Thoracic aorta (tissue), 2 donors: ENCODE measurements around the gene ASF1A. TPM values are rescaled to one million over a fixed set of nuclear protein-coding genes. Genes with fewer than 3 reads are reported as not detected.

Source experiments
- ATAC-seq: fragments of 150-250 bp; one replicate; pipeline ENCODE4 v1.8.0; 2017; ENCODE audit warnings: low read depth; ENCODE audit not compliant: insufficient number of reproducible peaks, low FRiP score
- DNase-seq: peaks from one replicate; pipeline ENCODE4 v3.0.0-alpha.2; 2020; ENCODE audit warnings: low spot score
- H3K27ac ChIP-seq, 2 donors: fragments of 200-600 bp; sonication (generic); 1 replicate in 1 of 2; 2 replicates in 1 of 2; pipeline ENCODE4 v1.5.1; 2016; ENCODE audit warnings: mild to moderate bottlenecking in 2 of 2, moderate library complexity in 2 of 2
- H3K27me3 ChIP-seq: fragments of 200-600 bp; sonication (generic); replicated peaks from 2 replicates; pipeline ENCODE4 v1.6.0; 2016; ENCODE audit warnings: mild to moderate bottlenecking; ENCODE audit not compliant: insufficient read depth
- H3K36me3 ChIP-seq: fragments of 200-600 bp; sonication (generic); one replicate; pipeline ENCODE4 v1.5.1; 2016
- H3K4me1 ChIP-seq, 2 donors: fragments of 200-600 bp; sonication (generic); 1 replicate in 1 of 2; 2 replicates in 1 of 2; pipeline versions ENCODE4 v1.5.1 to v1.6.0; 2016; ENCODE audit warnings: low read depth in 2 of 2, mild to moderate bottlenecking in 1 of 2; ENCODE audit not compliant: control insufficient read depth in 1 of 2
- H3K4me3 ChIP-seq: fragments of 200-600 bp; sonication (generic); 2 replicates; pipeline ENCODE4 v1.5.1; 2016; ENCODE audit warnings: mild to moderate bottlenecking
- H3K9me3 ChIP-seq: fragments of 200-600 bp; sonication (generic); 2 replicates; pipeline ENCODE4 v1.5.1; 2016
- CTCF ChIP-seq: fragments of 200-600 bp; sonication (generic); IDR thresholded peaks from one replicate; pipeline ENCODE4 v1.5.1; 2019; ENCODE audit warnings: antibody characterized with exemption
- total RNA-seq, 2 donors: library from RNA; depleted of rRNA; stranded (reverse); fragments of >200 nt; gene quantifications; one replicate each; pipeline versions ENCODE4 v1.1.0 to v1.2.3, GENCODE V29; 2016

The ASF1A gene
- total RNA-seq: 10 to 100 TPM in 1 of 2 donors, 1 to 10 TPM in 1; 7.7 to 11.1 TPM

GRCh38 chr6:118893807-118894424, at the start of gene ASF1A:
ASF1A (plus strand) TSS chr6:118894152; CDS start chr6:118894414, 262 bp downstream.
- TF ChIP-seq CTCF: peak; percentile 39
- Histone ChIP-seq H3K27me3 (no peaks in the 10 kb centered on the region), H3K4me3 (peak within 1 kb of the TSS; percentile 98), H3K36me3 (no peaks in the 10 kb centered on the region), H3K9me3 (no peaks in the 10 kb centered on the region), H3K4me1 (peaks cover 13 to 35% of the 10 kb centered on the region in 2 donors), H3K27ac (peak within 1 kb of the TSS; percentile 90 to 96)
- ATAC-seq (peak; percentile 91), DNase-seq (peak; percentile 91)

- H3K36me3 ChIP-seq: no peaks in the 10 kb centered on the region
- H3K27ac ChIP-seq: no peak overlapping the region
- H3K27me3 ChIP-seq: no peaks in the 10 kb centered on the region
- ATAC-seq: no peak
- no peaks in the 10 kb centered on the region for H3K9me3 ChIP-seq
- no peaks in the 10 kb centered on the region for H3K4me1 ChIP-seq
- no peak overlapping the region for H3K4me3 ChIP-seq
- TF ChIP-seq CTCF: no peak
- no peak for DNase-seq
These were observed 49.0 kb upstream of the ASF1A start for GRCh38 chr6:118844915-118845314.

GRCh38 chr6:118853408-118853807, 40.5 kb upstream of the ASF1A start:
- H3K27me3 ChIP-seq: no peaks in the 10 kb centered on the region
- no peak for TF ChIP-seq CTCF
- DNase-seq: no peak

DNA sequence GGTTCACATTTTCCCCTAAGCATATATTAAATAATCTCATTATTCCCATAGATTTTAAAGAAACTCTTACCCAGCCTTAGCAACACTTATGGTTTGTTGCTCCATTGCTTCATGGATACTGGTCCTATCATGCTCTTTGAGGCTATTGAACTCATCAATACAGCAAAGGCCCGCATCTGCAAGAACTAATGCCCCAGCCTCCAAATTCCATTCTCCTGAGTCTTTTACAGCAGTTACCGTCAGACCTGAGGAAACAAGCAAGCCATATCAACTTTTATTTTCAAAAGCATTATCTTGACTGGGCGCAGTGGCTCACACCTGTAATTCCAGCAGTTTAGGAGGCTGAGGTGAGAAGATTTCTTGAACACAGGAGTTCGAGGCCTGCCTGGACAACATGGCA, 37.7 kb upstream of the ASF1A start:
- H3K27me3 ChIP-seq: no peaks in the 10 kb centered on the region
- no peak overlapping the region for H3K4me3 ChIP-seq
- no peak for TF ChIP-seq CTCF
- H3K36me3 ChIP-seq: no peaks in the 10 kb centered on the region
- H3K4me1 ChIP-seq: no peaks in the 10 kb centered on the region
- DNase-seq (no peak), ATAC-seq (no peak)
- H3K9me3 ChIP-seq: no peaks in the 10 kb centered on the region
- H3K27ac ChIP-seq: no peak overlapping the region

More at GRCh38 chr6:118853408-118853807, 40.5 kb upstream of the ASF1A start:
- no peaks in the 10 kb centered on the region for H3K9me3 ChIP-seq
- ATAC-seq: no peak
- H3K36me3 ChIP-seq: no peaks in the 10 kb centered on the region
- H3K4me3 ChIP-seq: no peak overlapping the region
- no peak overlapping the region for H3K27ac ChIP-seq
- H3K4me1 ChIP-seq: no peaks in the 10 kb centered on the region

- DNase-seq: no peak
- ATAC-seq: no peak
- Histone ChIP-seq H3K36me3 (no peaks in the 10 kb centered on the region), H3K27ac (no peak overlapping the region), H3K4me1 (peaks cover 1 to 3% of the 10 kb centered on the region in 2 donors), H3K9me3 (no peaks in the 10 kb centered on the region), H3K27me3 (no peaks in the 10 kb centered on the region), H3K4me3 (no peak overlapping the region)
- TF ChIP-seq CTCF: no peak
These were observed 34.4 kb upstream of the ASF1A start for GRCh38 chr6:118859517-118860064.
